IPS-18c (cell line): Measurements from ENCODE around the gene FAM107B.
"Not testable (repeated sequence)": the region's sequence is repeated elsewhere in the genome, so short reads cannot be mapped to it uniquely, and the experiment has no call there.

ENCODE experiments used
- H3K4me3 ChIP-seq: 2 replicates; pipeline ENCODE4 v1.7.0; 2013; ENCODE audit warnings: low read depth, mild to moderate bottlenecking, low read length, moderate library complexity; ENCODE audit not compliant: insufficient read depth
- H3K9me3 ChIP-seq: one replicate; pipeline ENCODE4 v1.6.1; 2013; ENCODE audit warnings: mild to moderate bottlenecking, low read length, moderate library complexity; ENCODE audit not compliant: control insufficient read depth, insufficient read depth

FAM107B gene

GRCh38 chr10:14712991-14713424 is 61.7 kb downstream of the FAM107B start:
- Histone ChIP-seq H3K4me3 (no peak overlapping the region), H3K9me3 (peaks cover 4% of the 10 kb centered on the region)

GRCh38 chr10:14709344-14709743 is 65.4 kb downstream of the FAM107B start:
- not testable (repeated sequence) for H3K4me3 ChIP-seq, H3K9me3 ChIP-seq

- Histone ChIP-seq H3K4me3 (no peak overlapping the region), H3K9me3 (peaks cover 2% of the 10 kb centered on the region)
Observed at GRCh38 chr10:14707481-14707880, 67.2 kb downstream of the FAM107B start.

- H3K4me3 ChIP-seq, result no peak overlapping the region
- peaks cover 2% of the 10 kb centered on the region for H3K9me3 ChIP-seq
Observed at GRCh38 chr10:14705548-14706230, 69.0 kb downstream of the FAM107B start.

- Histone ChIP-seq H3K9me3 (peaks cover 2% of the 10 kb centered on the region), H3K4me3 (no peak overlapping the region)
Observed at GRCh38 chr10:14703631-14704001, 71.1 kb downstream of the FAM107B start.

GRCh38 chr10:14701466-14701865 is 73.2 kb downstream of the FAM107B start:
- H3K9me3 ChIP-seq, result no peaks in the 10 kb centered on the region
- H3K4me3 ChIP-seq, result no peak overlapping the region

- Histone ChIP-seq H3K9me3 (no peaks in the 10 kb centered on the region), H3K4me3 (no peak overlapping the region)
Observed at GRCh38 chr10:14700546-14700945, 74.2 kb downstream of the FAM107B start.

- Histone ChIP-seq H3K4me3 (no peak overlapping the region), H3K9me3 (no peaks in the 10 kb centered on the region)
Observed at GRCh38 chr10:14699482-14699881, 75.2 kb downstream of the FAM107B start.

- H3K9me3 ChIP-seq, result no peaks in the 10 kb centered on the region
- H3K4me3 ChIP-seq, result no peak overlapping the region
Observed at GRCh38 chr10:14698829-14699170, 75.9 kb downstream of the FAM107B start.

GRCh38 chr10:14698111-14698828 is 76.4 kb downstream of the FAM107B start:
- Histone ChIP-seq H3K4me3 (no peak overlapping the region), H3K9me3 (no peaks in the 10 kb centered on the region)

GRCh38 chr10:14697281-14697680 is 77.4 kb downstream of the FAM107B start:
- H3K4me3 ChIP-seq, result no peak overlapping the region

GRCh38 chr10:14696821-14697220 is 77.9 kb downstream of the FAM107B start:
- Histone ChIP-seq H3K9me3 (no peaks in the 10 kb centered on the region), H3K4me3 (no peak overlapping the region)

More at GRCh38 chr10:14697281-14697680, 77.4 kb downstream of the FAM107B start:
- no peaks in the 10 kb centered on the region for H3K9me3 ChIP-seq

GRCh38 chr10:14695847-14696480 is 78.7 kb downstream of the FAM107B start:
- Histone ChIP-seq H3K4me3 (no peak overlapping the region), H3K9me3 (no peaks in the 10 kb centered on the region)

- Histone ChIP-seq H3K4me3 (no peak overlapping the region), H3K9me3 (no peaks in the 10 kb centered on the region)
Observed at GRCh38 chr10:14693891-14694290, 80.8 kb downstream of the FAM107B start.

- Histone ChIP-seq H3K4me3 (no peak overlapping the region), H3K9me3 (no peaks in the 10 kb centered on the region)
Observed at GRCh38 chr10:14692344-14693076, 82.2 kb downstream of the FAM107B start.

- H3K4me3 ChIP-seq, result no peak overlapping the region
- no peaks in the 10 kb centered on the region for H3K9me3 ChIP-seq
Observed at GRCh38 chr10:14691359-14691758, 83.3 kb downstream of the FAM107B start.

GRCh38 chr10:14688606-14689005 is 86.1 kb downstream of the FAM107B start:
- peaks cover 3% of the 10 kb centered on the region for H3K9me3 ChIP-seq
- H3K4me3 ChIP-seq, result no peak overlapping the region

- not testable (repeated sequence) for H3K4me3 ChIP-seq, H3K9me3 ChIP-seq
Observed at GRCh38 chr10:14688189-14688588, 86.5 kb downstream of the FAM107B start.
